HCT116 (cell line): ENCODE data around the gene NAPA. TPM values are rescaled to one million over a fixed set of nuclear protein-coding genes. Genes with fewer than 3 reads are reported as not detected.
A peak's percentile ranks its signal among the peaks of the same experiment; 100 is the strongest.

Source experiments
- ATAC-seq: fragments of 200-7000 bp; cut with Tn5 transposase; 2 replicates; pipeline ENCODE4 v1.9.1; 2020; ENCODE audit warnings: mild to moderate bottlenecking, moderate library complexity
- BruUV-seq: library from RNA; stranded (reverse); fragments of 400-500 nt; replicated peaks from 2 replicates; lab custom pipeline; 2021; lab: Mats Ljungman, UMichigan
- CTCF ChIA-PET: fragments of 300-600 bp; sonication (Branson Sonifier 250); formaldehyde crosslinking; loops from one replicate; lab custom pipeline; 2021; ENCODE audit warnings: antibody characterized with exemption; lab: Charles Lee
- POLR2A ChIA-PET: fragments of 300-600, 350-600 bp; sonication (Branson Sonifier 250); formaldehyde crosslinking; loops from one replicate; lab custom pipeline; 2021; ENCODE audit warnings: antibody characterized with exemption; lab: Charles Lee
- RAD21 ChIA-PET, 2 experiments: fragments of 300-600 bp; sonication (Branson Sonifier 250); formaldehyde crosslinking; loops; one replicate each; lab custom pipeline; 2023; ENCODE audit warnings: low total read pairs in 2 of 2; ENCODE audit not compliant: uncharacterized antibody in 2 of 2, unreplicated experiment in 2 of 2, low non-redundant PET in 1 of 2; lab: Charles Lee
- DNase-seq: peaks from one replicate; pipeline ENCODE4 v3.0.0-alpha.2; 2010; ENCODE audit warnings: low read depth, low spot score
- H2AFZ ChIP-seq: fragments of 200-600 bp; shearing (Covaris generic), sonication (generic); 2 replicates; pipeline ENCODE4 v1.6.1; 2017; ENCODE audit warnings: low read depth, mixed run types, mixed read lengths, antibody characterized with exemption, low read length; ENCODE audit not compliant: poor library complexity, severe bottlenecking
- H3K27ac ChIP-seq: 2 replicates; pipeline ENCODE4 v1.5.1; 2012; ENCODE audit warnings: low read depth, low read length
- H3K27me3 ChIP-seq: fragments of 200-600 bp; sonication (generic); 2 replicates; pipeline ENCODE4 v1.6.1; 2016; ENCODE audit warnings: mixed run types, low read length, mixed read lengths; ENCODE audit not compliant: insufficient read depth
- H3K36me3 ChIP-seq, 2 experiments: fragments of 200-500 bp in 1 of 2; fragments of 200-600 bp in 1 of 2; sonication (Bioruptor generic) in 1 of 2; sonication (generic) in 1 of 2; 2 replicates each; pipeline versions ENCODE4 v1.5.1 to v1.6.1; 2014 to 2016; ENCODE audit warnings: low read length in 2 of 2, inconsistent platforms in 1 of 2, mixed read lengths in 1 of 2, mixed run types in 1 of 2; ENCODE audit not compliant: insufficient read depth in 2 of 2, control insufficient read depth in 1 of 2
- H3K4me1 ChIP-seq, 2 experiments: fragments of 200-600 bp in 1 of 2; sonication (generic) in 1 of 2; 2 replicates each; pipeline versions ENCODE4 v1.5.1 to v1.6.1; 2012 to 2017; ENCODE audit warnings: low read length in 2 of 2, inconsistent platforms in 1 of 2, mild to moderate bottlenecking in 1 of 2, mixed read lengths in 1 of 2, mixed run types in 1 of 2, moderate library complexity in 1 of 2; ENCODE audit not compliant: insufficient read depth in 2 of 2, control insufficient read depth in 1 of 2
- H3K4me2 ChIP-seq: fragments of 200-600 bp; sonication (generic); 2 replicates; pipeline ENCODE4 v1.6.1; 2017; ENCODE audit warnings: mixed run types, low read length, mixed read lengths
- H3K4me3 ChIP-seq, 2 experiments: fragments of 200-600 bp in 1 of 2; sonication (generic) in 1 of 2; replicated peaks in 1 of 2; 2 replicates each; pipeline ENCODE4 v1.5.1; 2011 to 2016; ENCODE audit warnings: low read length in 2 of 2, control low read depth in 1 of 2, low read depth in 1 of 2, mild to moderate bottlenecking in 1 of 2, mixed read lengths in 1 of 2, mixed run types in 1 of 2
- H3K79me2 ChIP-seq: fragments of 200-600 bp; sonication (generic); 2 replicates; pipeline ENCODE4 v1.6.1; 2017; ENCODE audit warnings: mild to moderate bottlenecking, mixed run types, low read length, moderate library complexity, mixed read lengths; ENCODE audit not compliant: insufficient read depth
- H3K9ac ChIP-seq: fragments of 200-600 bp; sonication (generic); 2 replicates; pipeline ENCODE4 v1.6.1; 2016; ENCODE audit warnings: low read length, mixed read lengths
- H3K9me2 ChIP-seq: fragments of 200-600 bp; sonication (generic), shearing (Covaris generic); 2 replicates; pipeline ENCODE4 v1.6.1; 2017; ENCODE audit warnings: mixed run types, mild to moderate bottlenecking, moderate library complexity; ENCODE audit not compliant: insufficient read depth
- H3K9me3 ChIP-seq, 2 experiments: fragments of 200-500 bp in 1 of 2; fragments of 200-600 bp in 1 of 2; sonication (Bioruptor generic) in 1 of 2; sonication (generic) in 1 of 2; 2 replicates each; pipeline ENCODE4 v1.6.1; 2014 to 2017; ENCODE audit warnings: low read length in 2 of 2, mixed read lengths in 2 of 2, inconsistent platforms in 1 of 2, low read depth in 1 of 2, mild to moderate bottlenecking in 1 of 2, mixed run types in 1 of 2, moderate library complexity in 1 of 2; ENCODE audit not compliant: control insufficient read depth in 1 of 2, insufficient read depth in 1 of 2
- H4K20me1 ChIP-seq: fragments of 200-600 bp; sonication (generic), shearing (Covaris generic); 2 replicates; pipeline ENCODE4 v1.6.1; 2017; ENCODE audit warnings: mixed run types, mild to moderate bottlenecking, moderate library complexity; ENCODE audit not compliant: insufficient read depth
- EGR1 ChIP-seq: IDR thresholded peaks from 2 replicates; pipeline ENCODE4 v1.6.1; 2012; ENCODE audit warnings: low read depth
- ELF1 ChIP-seq: IDR thresholded peaks from 2 replicates; pipeline ENCODE4 v1.6.1; 2012; ENCODE audit warnings: low read depth, borderline replicate concordance
- JUND ChIP-seq: IDR thresholded peaks from 2 replicates; pipeline ENCODE4 v1.6.1; 2012
- SP1 ChIP-seq: IDR thresholded peaks from 2 replicates; pipeline ENCODE4 v1.6.1; 2012; ENCODE audit warnings: low read depth
- YY1 ChIP-seq: IDR thresholded peaks from 2 replicates; pipeline ENCODE4 v1.6.1; 2011; ENCODE audit warnings: low read length, low read depth, moderate library complexity, mild to moderate bottlenecking; ENCODE audit not compliant: insufficient replicate concordance; ENCODE audit errors: extremely low read depth
- intact Hi-C: fragments of 100-400 bp; cut with micrococcal nuclease; formaldehyde crosslinking; loops from 2 replicates; pipeline ENCODE4 v1.10.0; 2022
- total RNA-seq: library from RNA; stranded (reverse); gene quantifications from one replicate; pipeline ENCODE4 v1.2.1, GENCODE V29; 2021; ENCODE audit not compliant: unreplicated experiment

NAPA gene
- total RNA-seq, 1 experiment from 2014 or later, result 58.8 TPM

DNA sequence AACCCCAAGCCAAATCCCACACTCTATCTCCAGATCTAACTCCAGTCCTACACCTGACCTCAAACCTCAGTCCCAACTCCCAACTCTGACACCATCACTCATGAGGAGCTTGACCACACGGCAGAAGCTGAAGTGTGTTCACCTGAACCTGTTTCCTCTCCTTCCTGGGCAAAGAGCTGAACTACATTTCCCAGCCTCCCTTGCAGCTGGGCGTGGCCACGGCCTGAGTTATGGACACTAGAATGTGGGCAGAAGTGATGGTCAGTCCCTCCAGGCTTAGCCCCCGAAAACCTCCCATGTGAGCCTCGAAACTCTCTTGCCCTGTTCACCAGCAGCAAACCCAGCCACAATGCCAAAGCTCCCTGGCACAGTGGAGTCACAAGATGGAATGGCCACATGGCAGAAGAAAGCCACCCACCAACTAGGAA lies 76.1 kb downstream of the NAPA start:
- no peaks in the 10 kb centered on the region for H3K9me2 ChIP-seq
- 0 out of 2 replicates have a peak overlapping the region, but pooled peaks have one; percentile 3 for H3K4me2 ChIP-seq
- no peaks in the 10 kb centered on the region for H3K79me2 ChIP-seq
- no peaks in the 10 kb centered on the region for H4K20me1 ChIP-seq
- H3K4me3 ChIP-seq, result no peak overlapping the region
- RAD21 ChIA-PET, result interaction anchor here (0.6 to 1.9 kb wide), 5 partner anchors 11 to 268 kb away, joined by 3 to 6 read pairs (median 4); partner anchors contain the start of gene KPTN (in 1 of the 2)
- no TSS peak for BruUV-seq
- H3K9ac ChIP-seq, result no peak overlapping the region
- intact Hi-C loops, result no loop called here
- H3K4me1 ChIP-seq, result peaks cover 0 to 4% of the 10 kb centered on the region in 2 experiments; a peak in 1 of 4 replicates
- H3K36me3 ChIP-seq, result no peaks in the 10 kb centered on the region
- POLR2A ChIA-PET, result interaction anchor here (1.4 kb wide), 1 partner anchor 8 kb away, joined by 6 read pairs; no protein-coding TSS in a partner anchor
- ATAC-seq (peak; percentile 72), DNase-seq (no peak)
- no peaks in the 10 kb centered on the region for H3K9me3 ChIP-seq
- peaks cover 2% of the 10 kb centered on the region; the same call in 1 of the 2 replicates for H3K27me3 ChIP-seq
- H2AFZ ChIP-seq, result peak overlapping the region; percentile 44
- no peak overlapping the region for H3K27ac ChIP-seq
- CTCF ChIA-PET, result interaction anchor here (0.6 to 3.2 kb wide), 13 partner anchors 8 to 274 kb away, joined by 3 to 19 read pairs (median 6); partner anchors contain the start of genes EHD2, KPTN and NAPA
- TF ChIP-seq JUND (no peak), SP1 (peak; percentile 75), ELF1 (no peak; the same call in 1 of the 2 replicates), EGR1 (no peak), YY1 (peak; percentile 66)

Other genes starting within 250 kb of the NAPA start
- gene INAFM1, start 240.2 kb downstream of the NAPA start, total RNA-seq, result 22.9 TPM
- gene C5AR1, start 205.2 kb downstream of the NAPA start, total RNA-seq, result 6.5 TPM
- gene C5AR2, start 182.9 kb downstream of the NAPA start, total RNA-seq, result 0.12 TPM
- gene DHX34, start 165.7 kb downstream of the NAPA start, total RNA-seq, result 30.5 TPM
- 35.8 TPM for gene MEIS3, start 95.5 kb downstream of the NAPA start, total RNA-seq
- 0.98 TPM for gene SLC8A2, start 43.2 kb downstream of the NAPA start, total RNA-seq
- gene KPTN, start 30.8 kb downstream of the NAPA start, total RNA-seq, result 23.8 TPM
- gene ZNF541, start 58.1 kb upstream of the NAPA start, total RNA-seq, result not detected
- 11.3 TPM for gene BICRA, start 94.1 kb upstream of the NAPA start, total RNA-seq
- 60.5 TPM for gene EHD2, start 198.4 kb upstream of the NAPA start, total RNA-seq
- 322 TPM for gene NOP53, start 230.5 kb upstream of the NAPA start, total RNA-seq